Retinal pigment epithelial cell (primary cell): ENCODE results near the gene TMEM242.

Experiments
- DNase-seq: peaks from one replicate; pipeline ENCODE4 v3.0.0-alpha.2; 2010; ENCODE audit warnings: low read depth
- H3K4me3 ChIP-seq: 2 replicates; pipeline ENCODE4 v1.5.1; 2011; ENCODE audit warnings: mild to moderate bottlenecking, low read length, control low read depth, moderate library complexity
- CTCF ChIP-seq: conservative IDR thresholded peaks from 2 replicates; pipeline ENCODE4 v1.5.1; 2011; ENCODE audit warnings: low read depth, low read length, control low read depth, inconsistent platforms

The TMEM242 gene

GRCh38 chr6:157246048-157246630 is 77.2 kb downstream of the TMEM242 start:
- DNase-seq = no peak
- H3K4me3 ChIP-seq = no peak overlapping the region
- no peak for TF ChIP-seq CTCF

GRCh38 chr6:157245436-157245835 is 77.9 kb downstream of the TMEM242 start:
- TF ChIP-seq CTCF = no peak
- no peak for DNase-seq
- H3K4me3 ChIP-seq = no peak overlapping the region

GRCh38 chr6:157244780-157245179 is 78.5 kb downstream of the TMEM242 start:
- no peak for TF ChIP-seq CTCF
- H3K4me3 ChIP-seq = no peak overlapping the region
- no peak for DNase-seq

GRCh38 chr6:157244175-157244574 is 79.1 kb downstream of the TMEM242 start:
- no peak for TF ChIP-seq CTCF
- H3K4me3 ChIP-seq = no peak overlapping the region
- DNase-seq = no peak

- TF ChIP-seq CTCF = no peak
- H3K4me3 ChIP-seq = no peak overlapping the region
- DNase-seq = no peak
Measured at GRCh38 chr6:157242791-157243190, 80.5 kb downstream of the TMEM242 start.

GRCh38 chr6:157240960-157241311 is 82.4 kb downstream of the TMEM242 start:
- TF ChIP-seq CTCF = no peak
- no peak overlapping the region for H3K4me3 ChIP-seq
- no peak for DNase-seq

- H3K4me3 ChIP-seq = peak overlapping the region; percentile 21
- no peak for DNase-seq
- TF ChIP-seq CTCF = no peak
Measured at GRCh38 chr6:157240059-157240959, 83.0 kb downstream of the TMEM242 start.
